Measurements from ENCODE around the gene ESAM.
A peak's percentile ranks its signal among the peaks of the same experiment; 100 is the strongest.

The ESAM gene, protein sequence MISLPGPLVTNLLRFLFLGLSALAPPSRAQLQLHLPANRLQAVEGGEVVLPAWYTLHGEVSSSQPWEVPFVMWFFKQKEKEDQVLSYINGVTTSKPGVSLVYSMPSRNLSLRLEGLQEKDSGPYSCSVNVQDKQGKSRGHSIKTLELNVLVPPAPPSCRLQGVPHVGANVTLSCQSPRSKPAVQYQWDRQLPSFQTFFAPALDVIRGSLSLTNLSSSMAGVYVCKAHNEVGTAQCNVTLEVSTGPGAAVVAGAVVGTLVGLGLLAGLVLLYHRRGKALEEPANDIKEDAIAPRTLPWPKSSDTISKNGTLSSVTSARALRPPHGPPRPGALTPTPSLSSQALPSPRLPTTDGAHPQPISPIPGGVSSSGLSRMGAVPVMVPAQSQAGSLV

GRCh38 chr11:124762105-124762623 is at the start of gene ESAM:
ESAM (minus strand) TSS chr11:124762290; CDS start chr11:124762154, 136 bp downstream.
- H3K9me3 ChIP-seq (ENCODE audit: low read depth, low read length) = no peaks in the 10 kb centered on the region
- H3K27ac ChIP-seq = no peak within 1 kb of the TSS
- no peak for DNase-seq (ENCODE audit: low read depth, low spot score)
- H3K4me3 ChIP-seq = peak within 1 kb of the TSS; percentile 77
- peaks cover 2% of the 10 kb centered on the region; the same call in 1 of the 2 replicates for H3K36me3 ChIP-seq (ENCODE audit: insufficient read depth, low read length)
- TF ChIP-seq POLR2AphosphoS5 (IDR thresholded peaks at IDR 0.05; ENCODE audit: borderline replicate concordance, low read depth, low read length) (no peak), FOXP2 (optimal IDR thresholded peaks at IDR 0.05; ENCODE audit: control extremely low read depth, extremely low read length, insufficient read depth) (no peak)
- H3K9ac ChIP-seq (ENCODE audit: insufficient read length) = no peak within 1 kb of the TSS

GRCh38 chr11:124811399-124812125 is 49.5 kb upstream of the ESAM start:
- H3K9ac ChIP-seq (ENCODE audit: insufficient read length) = no peak overlapping the region
- no peaks in the 10 kb centered on the region for H3K36me3 ChIP-seq (ENCODE audit: insufficient read depth, low read length)
- H3K4me3 ChIP-seq = no peak overlapping the region
- TF ChIP-seq POLR2AphosphoS5 (IDR thresholded peaks at IDR 0.05; ENCODE audit: borderline replicate concordance, low read depth, low read length) (no peak), EZH2 (IDR thresholded peaks at IDR 0.05) (no peak), FOXP2 (optimal IDR thresholded peaks at IDR 0.05; ENCODE audit: control extremely low read depth, extremely low read length, insufficient read depth) (no peak)
- no peak overlapping the region for H3K27ac ChIP-seq
- DNase-seq (ENCODE audit: low read depth, low spot score) = no peak
- H3K9me3 ChIP-seq (ENCODE audit: low read depth, low read length) = no peaks in the 10 kb centered on the region

GRCh38 chr11:124807660-124808270 is 45.7 kb upstream of the ESAM start:
- no peak for DNase-seq (ENCODE audit: low read depth, low spot score)

GRCh38 chr11:124807201-124807600 is 45.1 kb upstream of the ESAM start:
- no peak overlapping the region for H3K4me3 ChIP-seq
- H3K9ac ChIP-seq (ENCODE audit: insufficient read length) = no peak overlapping the region
- TF ChIP-seq FOXP2 (optimal IDR thresholded peaks at IDR 0.05; ENCODE audit: control extremely low read depth, extremely low read length, insufficient read depth) = no peak
- no peak for TF ChIP-seq POLR2AphosphoS5 (IDR thresholded peaks at IDR 0.05; ENCODE audit: borderline replicate concordance, low read depth, low read length)
- TF ChIP-seq EZH2 (IDR thresholded peaks at IDR 0.05) = no peak
- DNase-seq (ENCODE audit: low read depth, low spot score) = no peak
- H3K36me3 ChIP-seq (ENCODE audit: insufficient read depth, low read length) = no peaks in the 10 kb centered on the region
- no peaks in the 10 kb centered on the region for H3K9me3 ChIP-seq (ENCODE audit: low read depth, low read length)
- no peak overlapping the region for H3K27ac ChIP-seq

More at GRCh38 chr11:124807660-124808270, 45.7 kb upstream of the ESAM start:
- TF ChIP-seq POLR2AphosphoS5 (IDR thresholded peaks at IDR 0.05; ENCODE audit: borderline replicate concordance, low read depth, low read length) (no peak), FOXP2 (optimal IDR thresholded peaks at IDR 0.05; ENCODE audit: control extremely low read depth, extremely low read length, insufficient read depth) (no peak), EZH2 (IDR thresholded peaks at IDR 0.05) (no peak)
- Histone ChIP-seq H3K9me3 (ENCODE audit: low read depth, low read length) (no peaks in the 10 kb centered on the region), H3K36me3 (ENCODE audit: insufficient read depth, low read length) (no peaks in the 10 kb centered on the region), H3K9ac (ENCODE audit: insufficient read length) (no peak overlapping the region), H3K27ac (no peak overlapping the region), H3K4me3 (no peak overlapping the region)

DNA sequence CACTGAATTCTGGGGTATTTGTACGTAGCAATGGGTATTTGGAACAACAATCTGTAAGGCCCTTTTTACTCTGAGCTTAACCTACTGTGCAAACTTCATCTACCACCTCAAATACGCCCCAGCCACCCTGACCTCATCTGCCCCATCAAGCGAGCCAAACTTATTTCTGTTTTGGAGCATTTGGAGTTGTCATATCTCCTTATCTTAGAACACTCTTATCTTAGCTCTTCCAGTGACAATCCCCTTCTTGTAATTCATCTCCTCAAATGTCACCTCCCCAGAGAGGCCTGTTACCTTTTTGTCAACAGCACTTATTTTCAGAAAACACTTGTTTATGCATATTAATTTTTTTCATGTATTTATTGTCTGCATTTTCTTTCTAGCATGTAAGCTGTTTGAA is 42.8 kb upstream of the ESAM start:
- TF ChIP-seq FOXP2 (optimal IDR thresholded peaks at IDR 0.05; ENCODE audit: control extremely low read depth, extremely low read length, insufficient read depth) (no peak), EZH2 (IDR thresholded peaks at IDR 0.05) (no peak), POLR2AphosphoS5 (IDR thresholded peaks at IDR 0.05; ENCODE audit: borderline replicate concordance, low read depth, low read length) (no peak)

DNA sequence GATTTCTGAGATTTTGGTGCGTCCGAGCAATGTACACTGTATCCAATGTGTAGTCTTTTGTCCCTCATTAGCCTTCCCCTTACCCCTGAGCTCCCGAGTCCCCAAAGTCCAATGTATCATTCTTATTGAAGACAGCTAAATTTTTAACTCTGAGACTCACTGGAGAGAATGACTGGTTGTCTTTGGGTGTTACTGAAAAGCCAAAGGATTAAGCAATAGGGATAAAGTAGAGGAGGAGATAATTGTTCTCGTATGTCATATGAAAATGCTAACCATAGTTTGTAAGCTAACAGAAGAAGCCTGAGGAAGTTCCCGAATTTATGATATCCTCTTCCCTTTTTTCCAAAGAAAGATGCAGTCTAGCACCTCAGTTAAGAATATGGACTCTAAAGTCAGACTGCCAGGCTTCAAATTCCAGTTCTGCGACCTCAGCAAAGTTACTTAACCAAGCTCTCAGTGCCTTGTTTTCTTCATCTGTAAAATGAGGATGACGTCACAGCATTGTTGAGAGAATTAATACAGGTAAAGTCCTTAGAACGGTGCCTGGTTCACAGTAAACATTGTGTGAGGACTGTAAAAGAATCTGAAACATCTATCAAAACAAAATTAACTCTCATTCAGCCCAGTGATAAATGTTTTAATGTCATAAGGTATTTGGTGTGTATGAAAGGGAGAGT is 39.7 kb upstream of the ESAM start:
- Histone ChIP-seq H3K36me3 (ENCODE audit: insufficient read depth, low read length) (no peaks in the 10 kb centered on the region), H3K9me3 (ENCODE audit: low read depth, low read length) (no peaks in the 10 kb centered on the region), H3K9ac (ENCODE audit: insufficient read length) (no peak overlapping the region), H3K27ac (no peak overlapping the region), H3K4me3 (peak overlapping the region; percentile 93; the same call in 1 of the 2 replicates)
- TF ChIP-seq POLR2AphosphoS5 (IDR thresholded peaks at IDR 0.05; ENCODE audit: borderline replicate concordance, low read depth, low read length) = no peak
- TF ChIP-seq EZH2 (IDR thresholded peaks at IDR 0.05) = no peak
- no peak for TF ChIP-seq FOXP2 (optimal IDR thresholded peaks at IDR 0.05; ENCODE audit: control extremely low read depth, extremely low read length, insufficient read depth)
- no peak for DNase-seq (ENCODE audit: low read depth, low spot score)

More for the DNA sequence above, 42.8 kb upstream of the ESAM start:
- no peaks in the 10 kb centered on the region for H3K36me3 ChIP-seq (ENCODE audit: insufficient read depth, low read length)
- H3K4me3 ChIP-seq = no peak overlapping the region
- no peak overlapping the region for H3K27ac ChIP-seq
- H3K9me3 ChIP-seq (ENCODE audit: low read depth, low read length) = no peaks in the 10 kb centered on the region
- H3K9ac ChIP-seq (ENCODE audit: insufficient read length) = no peak overlapping the region
- DNase-seq (ENCODE audit: low read depth, low spot score) = no peak

DNA sequence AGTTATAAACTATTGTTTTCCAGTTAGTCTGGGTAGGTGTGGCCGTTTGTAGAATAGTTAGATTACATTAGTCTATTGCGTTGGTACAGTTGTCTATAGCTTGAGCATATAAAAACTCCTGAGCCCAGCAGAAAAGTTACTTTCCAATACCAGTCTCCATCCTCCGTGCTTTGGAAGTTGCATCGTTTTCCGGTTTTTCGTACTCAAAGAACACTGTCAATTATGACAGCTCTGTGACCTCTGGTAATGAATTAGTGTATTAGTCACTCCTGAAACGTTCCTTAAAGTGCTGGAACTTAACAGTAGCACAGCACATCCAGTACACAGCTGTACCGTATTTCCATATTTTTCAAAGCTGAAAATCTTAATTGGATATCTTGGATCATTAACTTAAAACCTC is 38.9 kb upstream of the ESAM start:
- Histone ChIP-seq H3K9ac (ENCODE audit: insufficient read length) (peak overlapping the region; percentile 93), H3K9me3 (ENCODE audit: low read depth, low read length) (no peaks in the 10 kb centered on the region), H3K27ac (0 out of 2 replicates have a peak overlapping the region, but pooled peaks have one; percentile 88), H3K4me3 (peak overlapping the region; percentile 93), H3K36me3 (ENCODE audit: insufficient read depth, low read length) (no peaks in the 10 kb centered on the region)
- TF ChIP-seq EZH2 (IDR thresholded peaks at IDR 0.05) (no peak), FOXP2 (optimal IDR thresholded peaks at IDR 0.05; ENCODE audit: control extremely low read depth, extremely low read length, insufficient read depth) (no peak), POLR2AphosphoS5 (IDR thresholded peaks at IDR 0.05; ENCODE audit: borderline replicate concordance, low read depth, low read length) (no peak)
- DNase-seq (ENCODE audit: low read depth, low spot score) = no peak

All from SK-N-MC (cell line).